HepG2 (cell line): ENCODE data around the gene FRMD8. TPM values are rescaled to one million over a fixed set of nuclear protein-coding genes. Genes with fewer than 3 reads are reported as not detected.

Source experiments
- ATAC-seq: fragments of 200-7000 bp; cut with Tn5 transposase; 3 replicates; pipeline ENCODE4 v1.9.1; 2020; ENCODE audit warnings: mild to moderate bottlenecking, moderate library complexity
- BruUV-seq: library from RNA; stranded (reverse); fragments of 400-500 nt; replicated peaks from 2 replicates; lab custom pipeline; 2021; lab: Mats Ljungman, UMichigan
- CTCF ChIA-PET: fragments of 300-600 bp; formaldehyde crosslinking; extraction: SDS; loops from one replicate; lab custom pipeline; 2021; ENCODE audit warnings: low total read pairs, inconsistent platforms, low intra/inter-chr PET ratio; lab: Yijun Ruan, JAX
- POLR2A ChIA-PET: fragments of 350-600 bp; sonication (Branson Sonifier 250); formaldehyde crosslinking; loops from one replicate; lab custom pipeline; 2020; ENCODE audit warnings: antibody characterized with exemption, inconsistent platforms; lab: Yijun Ruan, JAX
- DNase-seq: peaks from one replicate; pipeline ENCODE4 v3.0.0-alpha.2; 2015; ENCODE audit warnings: low spot score
- FAIRE-seq: peaks from 3 replicates; lab custom pipeline; 2011; peaks lifted over from hg19 to GRCh38; lab: Jason Lieb, UNC
- H2AFZ ChIP-seq: one replicate; pipeline ENCODE4 v1.6.1; 2011; ENCODE audit warnings: low read length, inconsistent platforms
- H3K27ac ChIP-seq: fragments of 300-600 bp; 3 replicates; pipeline ENCODE4 v1.8.0; 2011; ENCODE audit warnings: mixed run types, mild to moderate bottlenecking, mixed read lengths, low read length, inconsistent platforms; ENCODE audit not compliant: insufficient read depth; ENCODE audit errors: extremely low read length
- H3K27me3 ChIP-seq, 2 experiments: fragments of 200-600 bp in 1 of 2; 2 replicates in 1 of 2; 3 replicates in 1 of 2; pipeline versions ENCODE4 v1.6.0 to v1.8.0; 2011; ENCODE audit warnings: low read length in 2 of 2, mild to moderate bottlenecking in 2 of 2, moderate library complexity in 2 of 2, inconsistent platforms in 1 of 2; ENCODE audit not compliant: insufficient read depth in 2 of 2, control insufficient read depth in 1 of 2
- H3K36me3 ChIP-seq, 2 experiments: fragments of 200-600 bp in 1 of 2; replicated peaks in 1 of 2; 2 replicates in 1 of 2; 3 replicates in 1 of 2; pipeline versions ENCODE4 v1.5.1 to v1.8.0; 2011; ENCODE audit warnings: low read length in 2 of 2, inconsistent platforms in 1 of 2; ENCODE audit not compliant: insufficient read depth in 2 of 2, control insufficient read depth in 1 of 2
- H3K4me1 ChIP-seq: 2 replicates; pipeline ENCODE4 v1.5.1; 2012; ENCODE audit warnings: low read length, inconsistent platforms; ENCODE audit not compliant: insufficient read depth
- H3K4me2 ChIP-seq: 2 replicates; pipeline ENCODE4 v1.6.0; 2011; ENCODE audit warnings: low read depth, low read length, inconsistent platforms
- H3K4me3 ChIP-seq, 3 experiments: fragments of 200-600 bp in 1 of 3; sonication (generic), shearing (Covaris generic) in 1 of 3; replicated peaks in 1 of 3; 2 replicates each; pipeline ENCODE4 v1.5.1; 2011 to 2016; ENCODE audit warnings: low read length in 3 of 3, inconsistent platforms in 2 of 3, low read depth in 2 of 3, mild to moderate bottlenecking in 2 of 3, control low read depth in 1 of 3, mixed read lengths in 1 of 3; ENCODE audit not compliant: insufficient read depth in 1 of 3
- H3K79me2 ChIP-seq: one replicate; pipeline ENCODE4 v1.6.1; 2011; ENCODE audit warnings: low read length, inconsistent platforms; ENCODE audit not compliant: insufficient read depth
- H3K9ac ChIP-seq: 2 replicates; pipeline ENCODE4 v1.6.0; 2011; ENCODE audit warnings: mild to moderate bottlenecking, low read depth, low read length, inconsistent platforms; ENCODE audit not compliant: insufficient read depth
- H3K9me3 ChIP-seq: 2 replicates; pipeline ENCODE4 v1.5.1; 2012; ENCODE audit warnings: mild to moderate bottlenecking, low read length
- H4K20me1 ChIP-seq: 2 replicates; pipeline ENCODE4 v1.6.0; 2011; ENCODE audit warnings: inconsistent platforms, mild to moderate bottlenecking, low read length, moderate library complexity; ENCODE audit not compliant: insufficient read depth
- DNMT1 ChIP-seq: sonication (generic); formaldehyde crosslinking; IDR thresholded peaks from 2 replicates; pipeline ENCODE4 v1.5.1; 2020; ENCODE audit warnings: mild to moderate bottlenecking, missing genetic modification reagents
- ELF3 ChIP-seq: IDR thresholded peaks from 2 replicates; pipeline ENCODE4 v1.6.1; 2016; ENCODE audit warnings: missing genetic modification reagents, missing compliant biosample characterization
- HIVEP1 ChIP-seq: sonication (generic); formaldehyde crosslinking; IDR thresholded peaks from 2 replicates; pipeline ENCODE4 v1.4.0; 2020; ENCODE audit warnings: mild to moderate bottlenecking, missing genetic modification reagents
- HNRNPUL1 ChIP-seq: fragments of 200-400 bp; formaldehyde crosslinking; IDR thresholded peaks from 2 replicates; pipeline ENCODE4 v1.6.1; 2017; ENCODE audit warnings: low read depth, mild to moderate bottlenecking, low read length, moderate library complexity
- HOMEZ ChIP-seq: IDR thresholded peaks from 2 replicates; pipeline ENCODE4 v1.6.1; 2016; ENCODE audit warnings: low read depth
- NFYC ChIP-seq: IDR thresholded peaks from 2 replicates; pipeline ENCODE4 v1.6.1; 2016; ENCODE audit warnings: missing genetic modification reagents, missing compliant biosample characterization
- POGK ChIP-seq: sonication (generic); formaldehyde crosslinking; conservative IDR thresholded peaks from 2 replicates; pipeline ENCODE4 v1.8.0; 2022; ENCODE audit warnings: mild to moderate bottlenecking, moderate library complexity, missing genetic modification reagents
- PRDM4 ChIP-seq: sonication (generic); formaldehyde crosslinking; IDR thresholded peaks from 2 replicates; pipeline ENCODE4 v1.9.0; 2021; ENCODE audit warnings: missing genetic modification reagents, borderline replicate concordance
- SATB2 ChIP-seq: sonication (generic); formaldehyde crosslinking; IDR thresholded peaks from 2 replicates; pipeline ENCODE4 v1.5.0; 2020; ENCODE audit warnings: missing genetic modification reagents
- ZMAT5 ChIP-seq: sonication (generic); formaldehyde crosslinking; IDR thresholded peaks from 2 replicates; pipeline ENCODE4 v1.5.0; 2020; ENCODE audit warnings: mild to moderate bottlenecking, low read depth, missing genetic modification reagents, borderline replicate concordance
- ZNF10 ChIP-seq: sonication (generic); formaldehyde crosslinking; IDR thresholded peaks from 2 replicates; pipeline ENCODE4 v1.4.0; 2020; ENCODE audit warnings: mild to moderate bottlenecking, low read depth, missing genetic modification reagents, borderline replicate concordance
- ZNF160 ChIP-seq: sonication (generic); formaldehyde crosslinking; IDR thresholded peaks from 2 replicates; pipeline ENCODE4 v1.8.0; 2022; ENCODE audit warnings: mild to moderate bottlenecking, inconsistent platforms, missing genetic modification reagents
- ZNF737 ChIP-seq: sonication (generic); formaldehyde crosslinking; IDR thresholded peaks from 2 replicates; pipeline ENCODE4 v1.5.0; 2020; ENCODE audit warnings: missing genetic modification reagents, mild to moderate bottlenecking, borderline replicate concordance
- ZNF75D ChIP-seq: sonication (generic); formaldehyde crosslinking; IDR thresholded peaks from 2 replicates; pipeline ENCODE4 v1.8.1; 2023; ENCODE audit warnings: missing genetic modification reagents, mild to moderate bottlenecking, borderline replicate concordance
- ZNF781 ChIP-seq: sonication (generic); formaldehyde crosslinking; IDR thresholded peaks from 2 replicates; pipeline ENCODE4 v1.5.1; 2020; ENCODE audit warnings: borderline replicate concordance, mild to moderate bottlenecking, missing genetic modification reagents; ENCODE audit errors: not compliant biosample characterization
- ZNF788 ChIP-seq: sonication (generic); formaldehyde crosslinking; IDR thresholded peaks from 2 replicates; pipeline ENCODE4 v1.5.0; 2020; ENCODE audit warnings: mild to moderate bottlenecking, missing genetic modification reagents, borderline replicate concordance
- WGBS: methylation state at CpG from one replicate; pipeline ENCODE4 v1.1.6; 2017; ENCODE audit warnings: low lambda C conversion rate; 5-methylcytosine and 5-hydroxymethylcytosine counted together
- in situ Hi-C: cut with HindIII; loops from 2 replicates; pipeline ENCODE4 v1.10.0; 2017; ENCODE audit warnings: low pct_unique_long_range_greater_than_20kb; ENCODE audit not compliant: extremely low pct_ligation_motif_present
- intact Hi-C: fragments of 100-400 bp; cut with micrococcal nuclease; formaldehyde crosslinking; loops from one replicate; pipeline ENCODE4 v1.10.0; 2022; ENCODE audit not compliant: unreplicated experiment
- polyA plus RNA-seq, 8 experiments: library from polyadenylated mRNA; depleted of rRNA in 3 of 8; stranded (reverse) in 7 of 8; unstranded in 1 of 8; fragments of >200 nt; fragmentation: Illumina TruSeq in 4 of 8; extraction: Trizol in 4 of 8; gene quantifications; 2 replicates each; pipeline versions ENCODE4 v1.2.1 to v1.2.3, GENCODE V29; 2011 to 2016; ENCODE audit warnings: low read depth in 4 of 8, missing spikeins in 1 of 8, mixed read lengths in 1 of 8; ENCODE audit not compliant: insufficient read depth in 1 of 8
- total RNA-seq, 5 experiments: library from RNA; depleted of rRNA; stranded (reverse); fragments of >200 nt; fragmentation: Illumina TruSeq; extraction: Trizol; gene quantifications; 2 replicates each; pipeline ENCODE4 v1.2.3, GENCODE V29; 2016; ENCODE audit warnings: low read depth in 1 of 5

FRMD8 gene
- total and polyA plus RNA-seq, 2 of the 13 experiments (the other 11 are each of a cell fraction or from before 2014, with no cell fraction given): 5.8 to 20.6 TPM

GRCh38 chr11:65412271-65413076 is 26.0 kb downstream of the FRMD8 start:
- peaks cover 14% of the 10 kb centered on the region for H3K79me2 ChIP-seq
- no peak for TF ChIP-seq ZMAT5
- no peak for TF ChIP-seq ZNF781 (CRISPR knock-in tag)
- no peak for TF ChIP-seq ZNF75D
- no peak for TF ChIP-seq ELF3
- TF ChIP-seq ZNF788: no peak
- TF ChIP-seq ZNF737 (CRISPR knock-in tag): no peak
- no peak for TF ChIP-seq ZNF160 (CRISPR knock-in tag)
- TF ChIP-seq HIVEP1: no peak
- no peak for TF ChIP-seq NFYC
- no peak for TF ChIP-seq DNMT1 (CRISPR knock-in tag)
- TF ChIP-seq SATB2 (CRISPR knock-in tag): no peak
- no peak for TF ChIP-seq ZNF10
- no peak for TF ChIP-seq HNRNPUL1
- TF ChIP-seq PRDM4 (CRISPR knock-in tag): no peak
- TF ChIP-seq POGK (CRISPR knock-in tag): no peak
- no peak for TF ChIP-seq HOMEZ (CRISPR knock-in tag)
- no peak overlapping the region for H2AFZ ChIP-seq
- BruUV-seq: no TSS peak
- in situ Hi-C loops: no loop called here
- H3K4me1 ChIP-seq: peaks cover 33% of the 10 kb centered on the region
- no peak for ATAC-seq
- no peak for DNase-seq
- H3K9ac ChIP-seq: no peak overlapping the region
- no peak overlapping the region for H3K4me3 ChIP-seq
- no peaks in the 10 kb centered on the region for H4K20me1 ChIP-seq
- ChIA-PET POLR2A (interaction anchor here (1.0 to 1.2 kb wide), 3 partner anchors 29 to 88 kb away, joined by 3 read pairs; partner anchors contain the start of gene MALAT1), CTCF (no interaction called here)
- no peak overlapping the region for H3K27ac ChIP-seq
- peaks cover 2 to 28% of the 10 kb centered on the region in 2 experiments; a peak in 3 of 5 replicates for H3K36me3 ChIP-seq
- no peaks in the 10 kb centered on the region for H3K27me3 ChIP-seq
- H3K4me2 ChIP-seq: no peak overlapping the region
- no peaks in the 10 kb centered on the region for H3K9me3 ChIP-seq
- intact Hi-C loops: no loop called here
- 96% methylated on average over 22 of the region's 24 CpGs for WGBS
- no peak for FAIRE-seq
